SK-N-MC (cell line): ENCODE results near the gene MATCAP1.

Source experiments
- EZH2 ChIP-seq: fragments of 200-600 bp; sonication (generic); IDR thresholded peaks from one replicate; pipeline ENCODE4 v1.6.1; 2017; ENCODE audit warnings: antibody characterized with exemption
- FOXP2 ChIP-seq: optimal IDR thresholded peaks from 2 replicates; pipeline ENCODE3; 2011; ENCODE audit warnings: mild to moderate bottlenecking, moderate library complexity; ENCODE audit not compliant: insufficient read depth; ENCODE audit errors: extremely low read length, control extremely low read depth

GRCh38 chr16:67206838-67207248 is 23.1 kb upstream of the MATCAP1 start:
- TF ChIP-seq EZH2 (no peak), FOXP2 (no peak)
